ENCODE results near the gene SLC10A6.

SLC10A6 gene

GRCh38 chr4:86840858-86841257 is 8.3 kb downstream of the SLC10A6 start:
- DNase-seq (ENCODE audit: extremely low spot score) = no peak
- ChIA-PET CTCF (no interaction called here), POLR2A (no interaction called here)
- TF ChIP-seq CTCF (IDR thresholded peaks at IDR 0.05; ENCODE audit: control extremely low read depth, extremely low read depth, low read depth, missing control alignments) = no peak

- no peak for TF ChIP-seq CTCF (IDR thresholded peaks at IDR 0.05; ENCODE audit: control extremely low read depth, extremely low read depth, low read depth, missing control alignments)
- DNase-seq (ENCODE audit: extremely low spot score) = no peak
- ChIA-PET POLR2A (no interaction called here), CTCF (no interaction called here)
Observed at GRCh38 chr4:86837691-86838503, 11.3 kb downstream of the SLC10A6 start.

GRCh38 chr4:86835677-86836076 is 13.5 kb downstream of the SLC10A6 start:
- TF ChIP-seq CTCF (IDR thresholded peaks at IDR 0.05; ENCODE audit: control extremely low read depth, extremely low read depth, low read depth, missing control alignments) = no peak
- ChIA-PET CTCF (interaction anchor here (2.7 kb wide), 1 partner anchor 13 kb away, joined by 9 read pairs; the partner anchor contains the start of gene SLC10A6), POLR2A (no interaction called here)
- DNase-seq (ENCODE audit: extremely low spot score) = no peak

GRCh38 chr4:86834901-86835300 is 14.3 kb downstream of the SLC10A6 start:
- ChIA-PET CTCF (interaction anchor here (2.7 kb wide), 1 partner anchor 14 kb away, joined by 9 read pairs; the partner anchor contains the start of gene SLC10A6), POLR2A (no interaction called here)
- TF ChIP-seq CTCF (IDR thresholded peaks at IDR 0.05; ENCODE audit: control extremely low read depth, extremely low read depth, low read depth, missing control alignments) = no peak
- DNase-seq (ENCODE audit: extremely low spot score) = no peak

DNA sequence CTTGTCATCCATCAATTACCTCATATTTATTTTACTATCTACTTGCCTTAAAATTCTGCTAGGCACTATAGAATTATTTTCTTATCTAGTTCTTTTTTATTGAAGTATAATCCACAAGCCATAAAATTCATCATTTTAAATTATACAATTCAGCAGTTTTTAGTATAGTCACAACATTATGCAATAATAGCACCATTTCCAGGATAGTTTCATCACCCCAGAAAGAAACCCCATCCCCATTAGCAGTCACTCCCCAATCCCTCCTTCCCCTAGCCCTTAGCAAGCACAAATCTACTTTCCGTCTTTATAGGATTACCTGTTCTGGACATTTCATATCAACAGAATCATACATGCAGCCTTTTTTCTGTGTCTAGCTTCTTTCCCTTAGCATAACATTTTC is 15.6 kb downstream of the SLC10A6 start:
- TF ChIP-seq CTCF (IDR thresholded peaks at IDR 0.05; ENCODE audit: control extremely low read depth, extremely low read depth, low read depth, missing control alignments) = no peak
- ChIA-PET CTCF (interaction anchor here (2.7 kb wide), 1 partner anchor 15 kb away, joined by 9 read pairs; the partner anchor contains the start of gene SLC10A6), POLR2A (no interaction called here)
- DNase-seq (ENCODE audit: extremely low spot score) = no peak

DNA sequence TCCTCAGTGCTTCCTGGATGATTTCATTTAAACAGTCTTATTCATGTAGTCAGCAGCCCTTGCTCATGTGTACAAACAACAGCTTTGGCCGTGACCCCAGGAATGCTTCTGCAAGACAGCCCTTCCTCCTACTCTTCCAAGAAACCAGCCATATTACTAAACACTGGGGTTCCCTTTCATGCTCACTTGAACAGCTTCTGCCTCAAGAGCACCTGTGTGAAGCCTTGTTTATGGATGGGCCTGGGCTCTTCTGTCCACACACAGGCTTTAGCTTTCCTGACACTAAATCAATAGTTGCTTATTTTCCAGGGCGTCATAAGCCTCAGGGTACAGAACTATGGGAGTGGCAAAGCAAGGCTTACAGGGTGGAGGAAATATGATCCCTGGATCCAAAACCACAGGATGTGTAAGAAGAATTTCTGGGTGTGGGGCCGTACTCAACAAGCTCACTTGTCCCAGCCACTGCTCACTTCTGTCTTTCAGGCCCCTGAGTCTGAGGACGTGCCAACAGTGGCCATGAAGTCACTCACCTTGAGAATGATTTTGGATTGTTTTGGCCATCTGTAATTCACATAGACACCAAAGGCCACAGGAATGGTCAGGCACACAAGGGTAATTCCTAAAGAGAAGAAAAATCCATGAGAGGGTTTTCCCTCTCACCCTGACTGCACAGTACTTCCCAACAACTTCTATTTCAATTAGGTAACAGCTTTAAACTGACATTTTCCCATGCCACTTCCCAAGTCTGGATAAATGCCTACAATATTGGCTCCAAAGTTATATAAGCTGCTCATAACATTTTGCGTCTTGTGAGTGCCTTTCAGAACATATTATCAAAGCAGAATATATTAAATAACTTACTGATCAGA is 17.7 kb downstream of the SLC10A6 start:
- CTCF ChIA-PET = interaction anchor here (1.1 to 4.7 kb wide), 3 partner anchors 12 to 24 kb away, joined by 4 to 24 read pairs (median 4); no protein-coding TSS in a partner anchor
- POLR2A ChIA-PET = no interaction called here
- DNase-seq (ENCODE audit: extremely low spot score) = no peak
- no peak for TF ChIP-seq CTCF (IDR thresholded peaks at IDR 0.05; ENCODE audit: control extremely low read depth, extremely low read depth, low read depth, missing control alignments)
